HG03469 (cell line): Measurements from ENCODE around the gene VCAN.

Experiments
- ATAC-seq: cut with Tn5 transposase; IDR thresholded peaks from one replicate; pipeline ENCODE4 v1.9.1; 2021; ENCODE audit warnings: mild to moderate bottlenecking, moderate library complexity, moderate number of reproducible peaks; ENCODE audit not compliant: unreplicated experiment

Gene VCAN

GRCh38 chr5:83467371-83468035 lies 4.0 kb upstream of the VCAN start:
- ATAC-seq = no peak

- no peak for ATAC-seq
Observed at GRCh38 chr5:83469075-83469474, 2.5 kb upstream of the VCAN start.

GRCh38 chr5:83470526-83471404 lies 779 bp upstream of the VCAN start:
- ATAC-seq = no peak

- ATAC-seq = no peak
Observed at GRCh38 chr5:83472213-83472507, 616 bp downstream of the VCAN start.

- ATAC-seq = peak; percentile 32
Observed at GRCh38 chr5:83472508-83473345, 1.2 kb downstream of the VCAN start.

- peak; percentile 48 for ATAC-seq
Observed at GRCh38 chr5:83473346-83474160, 2.0 kb downstream of the VCAN start.

- ATAC-seq = peak; percentile 37
Observed at GRCh38 chr5:83474161-83474796, 2.7 kb downstream of the VCAN start.

- ATAC-seq = no peak
Observed at GRCh38 chr5:83474991-83475390, 3.4 kb downstream of the VCAN start.

- no peak for ATAC-seq
Observed at GRCh38 chr5:83475391-83475863, 3.9 kb downstream of the VCAN start.

GRCh38 chr5:83475935-83476814 lies 4.6 kb downstream of the VCAN start:
- ATAC-seq = no peak

GRCh38 chr5:83482961-83483360 lies 11.4 kb downstream of the VCAN start:
- ATAC-seq = no peak

GRCh38 chr5:83484294-83484693 lies 12.8 kb downstream of the VCAN start:
- ATAC-seq = no peak

GRCh38 chr5:83485842-83486241 lies 14.3 kb downstream of the VCAN start:
- no peak for ATAC-seq

- no peak for ATAC-seq
Observed at GRCh38 chr5:83487155-83487554, 15.6 kb downstream of the VCAN start.

- no peak for ATAC-seq
Observed at GRCh38 chr5:83488271-83488670, 16.7 kb downstream of the VCAN start.

GRCh38 chr5:83488821-83489220 lies 17.3 kb downstream of the VCAN start:
- no peak for ATAC-seq

GRCh38 chr5:83490203-83490602 lies 18.7 kb downstream of the VCAN start:
- no peak for ATAC-seq

GRCh38 chr5:83492331-83492730 lies 20.8 kb downstream of the VCAN start:
- ATAC-seq = no peak

GRCh38 chr5:83493644-83494043 lies 22.1 kb downstream of the VCAN start:
- ATAC-seq = no peak
